Stimulated activated naive CD4-positive, alpha-beta T cell (primary cell): ENCODE results near the gene HSD11B1L.

Experiments
- DNase-seq, 6 experiments: peaks; one replicate each; lab custom pipeline; 2025; lab: John Stamatoyannopoulos, UW

Gene HSD11B1L, protein sequence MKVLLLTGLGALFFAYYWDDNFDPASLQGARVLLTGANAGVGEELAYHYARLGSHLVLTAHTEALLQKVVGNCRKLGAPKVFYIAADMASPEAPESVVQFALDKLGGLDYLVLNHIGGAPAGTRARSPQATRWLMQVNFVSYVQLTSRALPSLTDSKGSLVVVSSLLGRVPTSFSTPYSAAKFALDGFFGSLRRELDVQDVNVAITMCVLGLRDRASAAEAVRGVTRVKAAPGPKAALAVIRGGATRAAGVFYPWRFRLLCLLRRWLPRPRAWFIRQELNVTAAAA

DNA sequence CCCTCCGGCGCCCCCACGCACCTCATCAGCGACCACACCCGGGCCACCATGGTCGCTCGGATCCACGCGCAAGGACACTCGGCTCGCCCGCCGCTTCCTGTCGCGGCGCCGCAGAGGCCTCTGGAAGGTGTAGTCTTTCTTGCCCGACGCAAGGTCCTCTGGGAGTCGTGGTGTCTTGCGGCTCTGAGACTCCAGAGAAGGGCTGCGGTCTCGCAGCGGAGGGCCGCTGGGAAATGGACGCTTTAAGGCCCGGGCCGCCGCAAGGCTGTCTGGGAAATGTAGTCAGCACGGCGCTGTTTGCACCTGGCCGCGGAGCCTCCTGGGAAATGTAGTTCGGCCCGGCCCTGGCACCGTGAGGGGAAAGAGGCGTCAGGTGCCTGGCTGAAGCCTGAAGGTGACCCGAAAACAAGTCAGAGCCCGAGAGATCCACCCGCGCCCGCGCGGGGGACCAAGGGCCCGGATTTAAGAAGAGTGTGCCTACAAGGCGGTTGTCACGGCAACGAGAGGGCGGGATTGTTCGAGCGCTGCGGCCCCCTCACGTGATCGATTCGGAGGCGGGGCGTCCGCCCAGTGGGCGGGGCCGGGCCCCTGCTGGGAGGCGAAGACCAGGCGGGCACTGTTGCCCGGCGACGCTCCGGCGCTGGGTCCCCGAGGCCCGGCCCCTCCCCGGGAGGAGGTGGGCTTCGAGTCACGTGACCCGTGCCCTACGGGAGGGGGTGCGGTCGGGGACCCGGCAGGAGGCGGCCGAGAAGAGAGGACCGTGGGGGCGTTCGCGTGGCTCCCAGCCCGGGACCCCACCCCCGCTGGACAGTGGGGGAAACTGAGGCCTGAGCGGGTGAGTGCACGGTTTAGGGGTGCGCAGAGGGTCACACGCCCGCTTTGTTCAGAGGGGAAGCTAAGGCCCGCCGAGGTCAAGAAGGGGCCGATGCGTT is at the start of gene HSD11B1L, which contains the start of gene MICOS13:
TSS of gene HSD11B1L (plus strand) at position 591 of the 932 bp plus-strand sequence. CDS start 3,806 bp downstream, outside the sequence.
TSS of gene MICOS13 (minus strand) at position 80 of the 932 bp plus-strand sequence. CDS start at position 50, 30 bp downstream.
- peak; percentile 96 to 100 (median 100) for DNase-seq

DNA sequence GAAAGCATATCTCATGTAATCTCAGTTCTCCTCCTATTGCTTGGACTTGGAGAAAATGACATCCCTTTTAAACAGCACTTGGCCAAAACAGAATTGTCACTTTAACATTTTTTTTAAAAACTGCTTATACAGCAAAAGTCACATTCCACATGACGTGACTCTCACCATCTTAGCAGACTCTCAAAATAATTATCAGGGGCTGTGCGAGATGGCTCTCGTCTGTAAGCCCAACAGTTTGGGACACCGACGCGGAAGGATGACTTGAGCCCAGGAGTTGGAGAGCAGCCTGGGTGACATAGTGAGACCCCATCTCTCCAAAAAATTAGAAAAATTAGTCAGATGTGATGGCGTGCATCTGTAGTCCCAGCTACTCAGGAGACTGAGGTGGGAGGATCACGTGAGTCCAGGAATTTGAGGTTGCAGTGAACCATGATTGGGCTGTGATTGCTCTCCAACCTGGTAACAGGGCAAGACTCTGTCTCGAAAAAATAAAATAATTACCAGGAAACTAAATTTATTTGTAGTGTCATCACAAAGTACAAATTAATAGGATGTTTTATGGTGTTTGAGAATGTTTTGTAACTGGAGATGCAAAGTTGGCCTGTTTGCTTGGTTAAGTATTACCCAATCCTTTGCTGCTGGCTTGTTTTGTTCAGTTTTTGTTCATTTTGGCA is 49.1 kb upstream of the HSD11B1L start:
- no peak for DNase-seq

DNA sequence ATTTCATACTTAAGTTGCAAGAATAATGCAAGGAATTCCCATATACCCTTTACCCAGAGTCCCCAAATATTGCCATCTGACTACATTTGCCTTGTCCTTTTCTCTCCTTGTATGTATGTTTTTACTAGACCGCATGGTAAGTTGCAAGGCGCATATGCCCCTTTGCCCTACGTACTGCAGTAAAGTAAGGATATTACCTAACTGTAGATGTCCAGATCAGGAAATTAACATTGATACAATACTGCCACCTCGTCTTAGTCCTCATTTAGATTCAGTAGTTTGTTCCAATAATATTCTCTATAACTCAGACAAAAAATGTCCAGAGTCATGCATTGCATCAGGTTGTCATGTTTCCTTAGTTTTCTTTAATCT is 48.6 kb upstream of the HSD11B1L start:
- no peak for DNase-seq

DNA sequence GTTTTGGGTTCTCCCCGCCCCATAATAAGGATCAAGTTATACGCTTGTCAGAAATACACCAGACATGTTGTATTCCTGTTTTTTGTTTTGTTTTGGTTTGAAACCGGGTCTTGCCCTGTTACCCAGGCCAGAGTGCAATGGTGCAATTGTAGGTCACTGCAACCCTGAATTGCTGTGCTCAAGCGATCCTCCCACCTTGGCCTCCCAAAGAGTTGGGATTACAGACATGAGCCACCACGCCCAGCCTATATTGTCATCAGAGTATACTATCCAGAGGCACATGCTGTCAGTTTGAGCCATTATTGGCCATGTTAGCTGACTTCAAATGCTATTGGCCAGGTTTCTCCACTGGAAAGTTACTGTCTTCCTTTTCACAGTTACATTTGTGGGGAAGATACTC is 48.2 kb upstream of the HSD11B1L start:
- DNase-seq: no peak

DNA sequence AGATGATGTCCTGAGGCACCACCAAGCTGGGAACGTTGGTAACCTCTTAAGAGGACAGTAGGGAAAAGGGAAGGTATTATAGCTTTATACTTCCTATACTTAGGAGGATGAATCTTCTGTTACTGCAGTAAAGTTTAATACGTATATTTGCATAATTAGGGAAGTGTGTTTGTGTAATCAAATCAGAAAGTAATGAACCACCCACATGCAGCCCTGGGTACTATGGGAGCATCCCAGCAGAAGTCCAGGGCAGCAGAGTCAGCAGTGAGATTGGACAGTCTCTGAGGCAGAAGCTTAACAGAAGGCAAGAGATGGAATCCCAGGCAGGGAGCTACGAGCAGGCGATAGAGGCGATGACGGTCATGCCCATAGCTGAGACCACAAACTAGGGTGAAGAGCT is 45.4 kb upstream of the HSD11B1L start:
- no peak for DNase-seq

DNA sequence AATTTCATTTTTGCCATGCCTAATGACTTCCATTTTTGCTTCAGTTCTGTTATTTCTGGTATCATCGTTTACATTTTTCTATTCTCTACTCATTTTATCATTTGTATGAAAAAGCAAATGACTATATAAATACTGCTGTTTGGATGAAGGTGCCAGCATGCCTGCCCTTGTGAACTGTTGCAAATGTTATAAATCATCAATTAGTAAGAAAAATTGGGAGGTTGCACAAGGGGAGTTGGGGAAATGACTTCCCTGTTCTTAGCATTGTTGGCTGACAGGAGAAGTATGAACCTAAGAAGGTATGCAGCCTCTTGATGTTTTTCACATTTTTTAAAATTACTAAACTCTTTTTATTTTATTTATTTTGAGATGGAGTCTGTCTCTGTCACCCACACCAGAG is 42.9 kb upstream of the HSD11B1L start:
- DNase-seq: no peak

DNA sequence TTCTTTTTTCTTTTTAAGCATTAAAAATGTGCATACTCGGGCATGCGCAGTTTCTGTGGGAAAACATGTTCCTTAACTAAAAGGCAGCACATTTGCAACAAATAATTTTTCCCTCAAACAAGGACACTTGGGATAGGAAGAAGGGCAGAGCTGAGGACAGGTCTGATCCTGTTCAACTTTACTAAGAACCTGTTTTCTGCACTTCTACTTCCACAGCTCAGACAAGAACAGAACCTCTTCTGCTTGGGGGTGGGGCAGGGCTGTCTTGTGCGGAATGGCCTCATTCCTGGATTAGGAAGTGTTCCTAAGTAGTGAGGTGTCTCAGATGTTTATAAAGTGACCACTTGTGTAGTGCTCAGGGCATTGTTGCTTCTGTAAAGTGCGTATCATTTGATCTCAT is 39.7 kb upstream of the HSD11B1L start:
- DNase-seq: no peak

DNA sequence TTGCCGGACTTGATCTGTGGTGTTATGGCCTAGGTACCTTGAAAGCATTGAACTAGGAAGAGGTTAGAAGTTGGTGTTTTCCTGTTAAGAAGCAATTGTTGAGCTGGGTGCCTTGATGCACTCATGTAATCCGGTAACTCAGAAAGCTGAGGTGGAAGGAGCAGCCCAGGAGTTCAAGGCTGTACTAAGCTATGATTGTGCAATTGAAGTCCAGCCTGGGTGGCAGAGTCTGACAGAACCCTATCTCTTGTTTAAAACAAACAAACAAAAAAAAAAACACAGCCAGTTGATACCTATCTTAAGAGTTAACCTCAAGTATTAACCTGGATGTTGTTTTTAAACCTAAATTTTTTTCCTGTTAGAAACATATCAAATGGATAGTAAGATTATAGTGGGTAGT is 38.6 kb upstream of the HSD11B1L start:
- DNase-seq: no peak

DNA sequence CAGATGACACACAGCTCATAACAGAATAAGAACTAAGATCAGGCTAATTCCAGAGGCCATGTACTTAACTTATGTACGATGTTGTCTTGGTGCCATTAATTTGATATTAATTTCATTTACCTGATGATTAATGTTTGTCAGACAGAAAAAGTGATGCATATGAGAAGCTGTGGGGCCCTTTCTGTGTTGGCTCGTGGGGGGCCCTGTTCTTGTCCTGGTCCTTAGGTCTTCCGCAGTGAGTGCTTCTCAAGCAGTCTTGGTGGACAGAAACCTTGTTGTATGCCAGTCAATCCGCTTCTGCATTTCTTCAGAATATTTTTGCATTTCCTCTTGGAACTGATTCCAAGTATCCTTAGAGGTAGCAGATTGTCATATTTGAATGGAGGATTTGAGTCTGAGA is 37.8 kb upstream of the HSD11B1L start:
- no peak for DNase-seq

DNA sequence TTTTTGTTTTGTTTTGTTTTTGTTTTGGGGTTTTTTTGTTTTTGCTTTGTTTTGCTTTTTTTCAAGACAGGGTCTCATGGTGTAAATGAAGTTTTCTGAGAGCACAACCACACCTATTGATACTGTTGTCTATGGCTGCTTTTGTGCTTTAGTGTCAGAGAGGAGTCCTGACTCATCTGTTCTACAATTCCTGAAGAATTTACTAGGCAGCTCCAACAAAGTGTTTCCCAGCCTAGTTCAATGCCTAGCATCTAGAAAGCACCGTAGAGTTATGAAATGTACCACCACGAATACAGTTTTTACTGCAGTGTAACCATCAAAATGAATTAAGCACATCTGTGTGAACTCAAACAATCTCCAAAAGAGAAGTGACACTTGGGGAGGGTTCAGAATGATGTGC is 36.8 kb upstream of the HSD11B1L start:
- no peak for DNase-seq

DNA sequence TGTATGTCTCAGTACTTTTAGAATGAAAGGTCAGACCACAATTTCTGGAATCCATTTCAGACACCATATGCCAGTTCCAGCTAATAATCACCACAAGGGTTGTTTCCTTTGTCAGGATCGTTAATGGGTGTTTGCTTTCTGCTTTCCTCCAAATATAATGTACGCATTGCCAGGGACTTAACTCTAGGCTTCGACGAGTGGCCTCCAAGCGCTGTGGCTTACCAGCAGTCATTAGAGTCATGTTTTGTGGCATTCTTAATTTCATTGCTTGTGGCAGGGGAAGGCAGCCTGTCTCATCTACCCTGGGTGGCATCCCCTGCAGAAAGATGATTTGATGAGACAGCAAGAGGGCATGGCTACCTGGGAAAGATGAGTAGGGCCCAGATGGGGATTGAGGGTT is 35.4 kb upstream of the HSD11B1L start:
- DNase-seq: no peak

DNA sequence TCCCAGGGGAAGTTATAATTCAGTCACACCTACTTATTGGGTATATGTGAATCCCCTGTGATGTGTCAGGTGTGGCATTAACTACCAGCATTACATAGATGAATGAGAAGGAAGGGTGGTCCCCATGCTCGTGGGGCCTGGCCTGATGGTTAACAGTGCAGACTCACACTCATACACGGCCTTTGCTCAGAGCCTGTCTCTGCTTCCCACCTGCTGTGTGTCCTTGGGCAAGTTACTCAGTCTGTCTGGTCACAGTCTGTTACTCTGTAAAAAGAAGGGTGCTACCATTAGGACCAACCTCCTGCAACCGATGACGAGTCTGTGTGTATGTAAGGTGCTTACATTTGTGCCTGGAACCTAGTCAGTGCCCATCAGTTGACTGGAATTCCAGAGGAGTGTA is 34.1 kb upstream of the HSD11B1L start:
- DNase-seq: no peak

DNA sequence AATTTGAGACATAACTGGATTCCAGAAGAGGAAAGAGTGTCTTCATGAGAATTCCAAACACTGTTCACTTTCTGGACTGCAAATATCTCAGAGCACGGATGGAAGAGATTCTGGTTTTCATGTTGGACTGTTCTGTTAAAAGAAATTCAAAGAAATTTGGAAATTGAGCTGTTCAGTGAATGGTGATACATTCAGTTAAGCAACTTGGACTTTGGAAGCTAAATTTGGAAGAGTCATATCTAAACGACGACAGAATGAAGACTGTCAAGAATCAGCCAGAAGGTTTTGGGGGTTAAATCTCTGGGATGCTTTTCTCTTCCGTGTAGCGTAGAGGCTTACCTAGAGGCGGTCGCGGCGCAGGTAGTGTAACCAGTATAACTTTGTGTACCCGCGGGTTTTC is 32.4 kb upstream of the HSD11B1L start:
- DNase-seq: no peak

DNA sequence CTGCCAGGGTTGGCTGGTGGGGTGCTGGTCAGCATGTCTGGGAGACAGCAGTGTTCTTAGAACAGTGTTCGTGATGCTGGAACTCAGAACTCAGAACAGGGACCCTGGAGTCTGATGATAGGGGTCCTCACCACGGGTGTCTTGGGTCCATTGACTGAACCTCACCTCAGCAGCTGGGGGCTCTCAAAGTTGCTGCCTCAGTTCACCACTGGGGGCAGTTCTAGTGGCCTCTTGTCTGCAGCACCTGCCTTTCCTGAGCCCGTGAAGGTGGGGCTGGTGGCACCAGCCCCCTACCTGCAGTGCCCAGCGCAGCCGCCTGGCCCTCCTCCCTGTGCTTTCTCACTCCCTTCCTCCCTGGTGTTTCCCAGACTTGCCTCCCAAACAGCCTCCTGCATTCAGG is 29.5 kb upstream of the HSD11B1L start:
- no peak for DNase-seq

DNA sequence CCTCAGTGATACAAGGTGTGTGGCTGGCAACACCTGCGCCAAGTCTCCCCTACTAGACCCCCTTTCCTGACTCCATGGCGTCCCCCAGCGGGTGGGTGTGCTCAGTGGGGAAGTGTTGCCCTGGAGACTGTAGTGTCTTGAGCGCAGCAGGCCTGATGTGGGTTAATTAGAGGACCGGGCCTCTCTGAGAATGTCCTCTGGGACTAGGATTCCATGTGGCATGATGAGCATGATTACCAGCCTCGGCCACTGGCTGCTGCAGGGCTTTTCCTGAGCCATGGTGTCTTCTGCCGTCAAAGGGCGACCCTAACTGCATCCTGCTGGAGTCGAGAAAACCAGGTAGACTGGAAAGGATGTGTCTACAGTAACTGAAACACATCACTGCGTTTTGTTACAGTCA is 28.6 kb upstream of the HSD11B1L start:
- no peak for DNase-seq

DNA sequence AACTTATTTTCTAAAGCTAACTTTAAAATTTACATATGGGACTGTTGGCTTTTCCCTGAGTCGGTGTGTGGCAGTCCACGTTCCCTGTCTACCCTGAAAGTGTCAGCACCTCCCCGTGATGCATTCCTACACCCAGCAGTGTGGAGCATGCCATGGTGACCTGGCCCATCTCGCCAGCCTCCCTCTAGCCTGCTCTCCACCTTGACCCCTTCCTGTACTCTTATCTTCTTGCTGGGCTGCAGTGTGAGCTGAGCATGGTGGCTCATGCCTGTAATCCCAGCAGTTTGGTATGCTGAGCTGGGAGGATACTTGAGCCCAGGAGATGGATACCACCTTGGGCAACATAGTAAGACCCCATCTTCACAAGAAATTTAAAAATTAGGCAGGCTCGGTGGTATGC is 25.9 kb upstream of the HSD11B1L start:
- no peak for DNase-seq

DNA sequence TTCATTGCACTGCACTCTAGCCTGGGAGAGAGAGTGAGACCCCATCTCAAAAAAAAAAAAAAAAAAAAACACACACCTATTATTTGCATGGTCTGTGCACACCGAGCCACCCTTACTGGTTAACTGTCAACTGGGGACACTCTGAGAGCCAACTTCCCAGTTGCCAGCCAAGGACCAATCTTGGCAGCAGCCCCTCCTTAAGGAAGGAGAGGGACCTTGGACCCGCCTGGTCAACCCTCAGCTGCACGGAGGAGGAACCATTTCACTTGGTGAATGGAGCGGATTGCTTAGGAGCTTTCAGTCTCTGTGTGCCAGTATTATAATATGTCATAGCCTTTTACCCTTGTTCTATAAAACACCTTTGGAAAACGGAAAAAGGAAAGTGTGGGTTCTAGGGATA is 25.4 kb upstream of the HSD11B1L start:
- no peak for DNase-seq

DNA sequence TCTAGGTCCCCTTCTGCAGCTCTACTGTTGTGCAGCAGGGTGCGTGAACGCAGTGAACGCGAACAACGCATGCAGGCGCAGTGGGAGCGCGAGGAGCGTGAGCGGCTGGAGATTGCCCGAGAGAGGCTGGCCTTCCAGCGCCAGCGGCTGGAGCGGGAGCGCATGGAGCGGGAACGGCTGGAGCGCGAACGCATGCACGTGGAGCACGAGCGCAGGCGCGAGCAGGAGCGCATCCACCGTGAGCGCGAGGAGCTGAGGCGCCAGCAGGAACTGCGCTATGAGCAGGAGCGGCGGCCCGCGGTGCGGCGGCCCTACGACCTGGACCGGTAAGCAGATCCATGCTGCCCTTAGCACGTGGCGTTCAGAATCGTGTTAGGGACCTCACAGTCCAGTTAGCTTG is 19.3 kb upstream of the HSD11B1L start:
- DNase-seq: no peak

DNA sequence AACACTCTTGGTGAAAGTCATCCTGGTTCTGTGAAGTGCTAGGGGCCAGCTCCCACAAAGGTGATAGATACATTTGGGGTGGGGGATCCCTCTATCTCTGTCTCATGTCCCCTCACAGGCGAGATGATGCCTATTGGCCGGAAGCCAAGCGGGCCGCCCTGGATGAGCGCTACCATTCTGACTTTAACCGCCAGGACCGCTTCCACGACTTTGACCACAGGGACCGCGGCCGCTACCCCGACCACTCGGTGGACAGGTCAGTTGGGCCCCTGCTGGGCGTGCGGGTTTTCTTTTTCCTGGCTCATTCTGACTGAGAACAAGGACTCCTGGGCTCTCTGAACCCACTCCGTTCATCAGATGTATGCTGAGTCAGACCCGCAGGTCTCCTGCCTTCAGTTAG is 16.9 kb upstream of the HSD11B1L start:
- DNase-seq: no peak

DNA sequence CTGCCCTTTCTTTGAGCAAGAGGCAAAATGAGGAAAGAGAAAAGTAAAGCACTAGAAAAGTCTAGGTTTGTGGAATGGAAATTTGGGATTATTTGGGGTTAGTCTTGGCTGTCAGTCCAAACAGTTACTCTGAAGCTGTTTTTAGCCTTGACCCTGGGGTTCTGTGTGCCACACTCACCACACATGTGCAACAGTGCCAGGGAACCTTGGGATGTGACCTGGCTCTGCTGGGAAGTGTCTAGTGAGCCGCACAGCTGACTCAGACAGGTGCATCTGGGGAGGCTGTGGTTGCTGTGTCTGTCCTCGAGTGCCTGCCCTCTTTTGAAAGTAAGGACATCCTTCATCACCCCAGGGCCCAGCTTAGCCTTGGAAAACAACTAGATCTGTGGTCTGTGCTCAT is 16.3 kb upstream of the HSD11B1L start:
- DNase-seq: no peak

DNA sequence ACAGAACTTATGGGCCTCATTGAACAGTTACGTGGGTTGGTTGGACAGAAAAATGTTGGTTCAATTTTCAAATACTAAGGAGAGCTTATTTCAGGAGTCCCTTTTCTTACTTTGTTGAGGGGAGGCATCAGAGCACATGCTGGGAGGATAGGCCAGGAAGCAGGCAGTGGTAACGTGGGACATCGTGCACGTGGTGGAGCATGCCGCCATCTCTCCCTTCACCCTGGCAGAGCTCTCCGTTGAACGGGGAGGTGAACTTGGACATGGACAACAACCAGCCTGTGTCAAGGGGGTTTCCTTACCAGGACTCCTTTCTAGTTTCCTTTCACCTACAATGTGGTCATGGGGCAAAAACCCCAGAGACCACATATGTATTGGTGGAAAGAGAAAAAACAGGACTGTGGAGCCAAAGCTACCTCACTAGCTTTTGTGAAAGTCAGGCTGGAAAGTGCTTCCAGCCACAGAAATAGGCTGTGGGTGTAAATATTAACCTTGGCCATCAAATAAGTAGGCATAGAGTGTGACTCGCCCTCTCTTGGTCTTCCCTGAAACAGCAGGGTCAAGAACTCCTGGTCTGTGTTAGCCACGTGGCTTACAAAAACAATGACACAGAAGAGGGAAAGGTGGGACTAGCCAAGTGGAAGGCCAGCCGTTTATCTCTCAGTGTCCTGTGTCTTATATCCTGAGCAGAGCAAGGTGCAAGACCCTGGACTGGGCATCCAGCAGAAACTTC is 14.9 kb upstream of the HSD11B1L start:
- DNase-seq: no peak
